WERI-Rb-1 (cell line): ENCODE results near the gene RAB28.

Experiments
- DNase-seq: peaks from one replicate; pipeline ENCODE4 v3.0.0-alpha.2; 2020
- H3K27ac ChIP-seq: fragments of 250-450 bp; sonication (Bioruptor Pico); 2 replicates; pipeline ENCODE4 v1.5.1; 2020; ENCODE audit warnings: mild to moderate bottlenecking, moderate library complexity
- H3K27me3 ChIP-seq: fragments of 250-450 bp; sonication (Bioruptor Pico); 2 replicates; pipeline ENCODE4 v1.5.1; 2021; ENCODE audit warnings: mild to moderate bottlenecking, low read depth, moderate library complexity; ENCODE audit not compliant: insufficient read depth, severe bottlenecking
- H3K36me3 ChIP-seq: fragments of 250-450 bp; sonication (Bioruptor Pico); 2 replicates; pipeline ENCODE4 v1.5.1; 2020; ENCODE audit warnings: mild to moderate bottlenecking, moderate library complexity
- H3K4me3 ChIP-seq: 2 replicates; pipeline ENCODE4 v1.5.1; 2011; ENCODE audit warnings: low read depth, mild to moderate bottlenecking, control low read depth, low read length
- H3K9me3 ChIP-seq: fragments of 250-450 bp; sonication (Bioruptor Pico); 2 replicates; pipeline ENCODE4 v1.5.1; 2021; ENCODE audit warnings: mild to moderate bottlenecking, moderate library complexity; ENCODE audit not compliant: severe bottlenecking
- TF ChIP-seq, protein P1 (sequence below): IDR thresholded peaks from 2 replicates; pipeline ENCODE4 v1.5.1; 2011; ENCODE audit warnings: low read depth, mild to moderate bottlenecking, control low read depth, inconsistent platforms, low read length

Gene RAB28

DNA sequence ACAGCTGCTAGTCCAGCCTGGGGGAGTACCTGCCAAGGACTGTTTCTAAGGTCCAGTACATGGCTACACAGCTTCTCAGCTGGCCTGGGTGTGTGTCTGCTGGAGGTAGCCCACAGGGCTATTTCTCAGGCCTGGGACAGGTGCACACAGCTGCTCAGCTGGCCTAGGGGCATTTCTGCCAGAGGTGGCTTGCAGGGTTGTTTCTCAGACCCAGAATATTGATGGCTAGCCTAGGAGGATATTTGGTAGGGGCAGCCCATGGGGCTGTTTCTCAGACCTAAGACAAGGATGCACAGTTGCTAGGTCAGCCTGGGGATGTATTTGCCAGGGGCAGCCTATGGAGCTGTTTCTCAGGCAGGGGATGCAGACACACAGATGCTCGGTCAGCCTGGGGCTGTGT is 29.4 kb downstream of the RAB28 start:
- Histone ChIP-seq H3K27me3 (no peaks in the 10 kb centered on the region), H3K36me3 (peaks cover 11% of the 10 kb centered on the region), H3K27ac (no peak overlapping the region), H3K9me3 (peaks cover 2% of the 10 kb centered on the region), H3K4me3 (no peak overlapping the region)
- TF ChIP-seq, protein P1, sequence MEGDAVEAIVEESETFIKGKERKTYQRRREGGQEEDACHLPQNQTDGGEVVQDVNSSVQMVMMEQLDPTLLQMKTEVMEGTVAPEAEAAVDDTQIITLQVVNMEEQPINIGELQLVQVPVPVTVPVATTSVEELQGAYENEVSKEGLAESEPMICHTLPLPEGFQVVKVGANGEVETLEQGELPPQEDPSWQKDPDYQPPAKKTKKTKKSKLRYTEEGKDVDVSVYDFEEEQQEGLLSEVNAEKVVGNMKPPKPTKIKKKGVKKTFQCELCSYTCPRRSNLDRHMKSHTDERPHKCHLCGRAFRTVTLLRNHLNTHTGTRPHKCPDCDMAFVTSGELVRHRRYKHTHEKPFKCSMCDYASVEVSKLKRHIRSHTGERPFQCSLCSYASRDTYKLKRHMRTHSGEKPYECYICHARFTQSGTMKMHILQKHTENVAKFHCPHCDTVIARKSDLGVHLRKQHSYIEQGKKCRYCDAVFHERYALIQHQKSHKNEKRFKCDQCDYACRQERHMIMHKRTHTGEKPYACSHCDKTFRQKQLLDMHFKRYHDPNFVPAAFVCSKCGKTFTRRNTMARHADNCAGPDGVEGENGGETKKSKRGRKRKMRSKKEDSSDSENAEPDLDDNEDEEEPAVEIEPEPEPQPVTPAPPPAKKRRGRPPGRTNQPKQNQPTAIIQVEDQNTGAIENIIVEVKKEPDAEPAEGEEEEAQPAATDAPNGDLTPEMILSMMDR = no peak
- DNase-seq = no peak

DNA sequence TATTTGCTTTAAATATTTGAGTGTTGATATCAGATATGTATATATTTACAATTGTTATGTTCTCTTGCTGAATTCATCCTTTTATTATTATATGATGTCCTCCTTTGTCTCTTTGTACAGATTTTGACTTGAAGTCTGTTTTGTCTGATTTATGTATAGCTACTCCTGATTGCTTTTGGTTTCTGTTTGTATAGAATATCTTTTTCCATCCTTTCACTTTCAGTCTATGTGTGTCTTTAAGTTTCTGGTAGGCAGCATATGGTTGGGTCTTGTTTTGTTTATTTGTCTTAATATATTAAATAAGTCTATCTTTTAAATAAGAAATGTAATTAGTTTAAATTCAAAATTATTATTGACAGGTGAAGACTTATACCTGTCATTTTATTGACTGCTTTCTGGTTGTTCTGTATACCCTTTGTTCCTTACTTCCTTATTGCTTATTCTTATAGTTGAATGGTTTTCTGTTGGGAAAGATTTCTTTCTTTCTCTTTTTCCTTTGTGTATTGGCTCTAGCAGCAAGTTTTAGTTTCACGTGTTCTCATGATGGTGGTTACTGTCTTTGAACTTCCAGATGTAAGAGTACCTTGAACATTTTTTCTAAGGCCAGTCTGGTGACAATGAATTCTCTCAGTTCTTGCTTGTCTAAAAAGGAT is 31.1 kb downstream of the RAB28 start:
- Histone ChIP-seq H3K9me3 (peaks cover 2% of the 10 kb centered on the region), H3K27ac (no peak overlapping the region), H3K4me3 (no peak overlapping the region), H3K36me3 (peaks cover 11% of the 10 kb centered on the region), H3K27me3 (no peaks in the 10 kb centered on the region)
- TF ChIP-seq, protein P1 = no peak
- DNase-seq = no peak

DNA sequence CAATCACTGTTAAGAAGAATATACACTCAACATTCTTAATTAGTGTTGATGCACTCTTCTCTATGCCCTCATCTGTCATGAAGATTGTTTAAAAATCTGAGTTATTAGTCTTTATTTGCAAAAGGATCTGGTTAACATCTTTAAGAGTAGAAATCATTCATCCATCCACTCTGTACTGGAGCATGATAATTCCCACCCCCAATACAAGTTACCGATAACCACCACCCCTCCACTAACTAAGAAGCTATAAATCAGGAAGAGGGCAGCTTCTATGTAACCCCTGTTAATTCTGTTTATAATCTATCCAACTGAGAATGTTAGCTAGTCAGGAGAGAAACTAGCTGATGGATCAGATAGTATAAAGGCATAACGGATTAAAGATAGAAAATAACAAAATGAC is 34.5 kb downstream of the RAB28 start:
- Histone ChIP-seq H3K27me3 (no peaks in the 10 kb centered on the region), H3K4me3 (no peak overlapping the region), H3K9me3 (peaks cover 2% of the 10 kb centered on the region), H3K36me3 (peaks cover 2% of the 10 kb centered on the region; the same call in 1 of the 2 replicates), H3K27ac (no peak overlapping the region)
- TF ChIP-seq, protein P1 = no peak
- no peak for DNase-seq

DNA sequence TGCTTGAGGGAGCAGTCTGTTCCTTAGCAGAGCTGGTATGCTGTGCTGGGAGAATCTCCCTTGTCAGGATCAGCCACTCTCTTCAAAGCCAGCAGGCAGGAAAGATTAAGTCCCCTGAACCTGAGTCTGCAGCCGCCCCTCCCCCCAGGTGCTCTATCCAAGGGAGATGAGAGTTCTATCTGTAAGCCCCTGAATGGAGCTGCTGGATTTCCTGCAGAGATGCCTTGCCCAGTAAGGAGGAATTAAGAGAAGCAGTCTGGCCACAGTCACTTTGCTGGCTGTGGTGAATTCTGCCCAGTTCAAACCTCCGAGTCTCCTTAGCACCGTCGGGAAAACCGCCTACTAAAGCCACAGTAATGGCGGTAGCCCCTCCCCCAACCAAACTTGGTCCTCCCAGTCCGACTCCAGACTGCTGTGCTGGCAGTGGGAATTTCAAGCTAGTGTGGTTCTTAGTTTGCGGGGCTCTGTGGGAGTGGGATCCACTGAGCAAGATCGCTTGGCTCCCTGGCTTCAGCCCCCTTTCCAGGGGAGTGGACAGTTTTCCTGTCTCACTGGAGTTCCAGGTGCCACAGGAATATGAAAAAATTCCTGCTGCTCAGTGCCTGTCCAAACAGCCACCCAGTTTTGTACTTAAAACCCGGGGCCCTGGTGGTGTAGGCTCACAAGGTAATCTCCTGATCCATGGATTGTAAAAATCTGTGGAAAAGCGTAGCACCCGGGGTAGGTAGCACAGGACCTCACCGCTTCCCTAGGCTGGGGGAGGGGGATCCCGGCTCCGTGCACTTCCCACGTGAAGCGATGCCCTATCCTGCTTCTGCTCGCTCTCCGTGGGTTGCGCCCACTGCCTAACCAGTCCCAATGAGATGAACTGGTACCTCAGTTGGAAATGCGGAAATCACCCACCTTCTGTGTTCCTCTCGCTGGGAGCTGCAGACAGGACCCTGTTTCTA is 38.0 kb downstream of the RAB28 start:
- Histone ChIP-seq H3K9me3 (no peaks in the 10 kb centered on the region), H3K27ac (peak overlapping the region; percentile 92), H3K27me3 (no peaks in the 10 kb centered on the region), H3K4me3 (peak overlapping the region; percentile 70), H3K36me3 (no peaks in the 10 kb centered on the region)
- DNase-seq = peak; percentile 98
- TF ChIP-seq, protein P1 = no peak

DNA sequence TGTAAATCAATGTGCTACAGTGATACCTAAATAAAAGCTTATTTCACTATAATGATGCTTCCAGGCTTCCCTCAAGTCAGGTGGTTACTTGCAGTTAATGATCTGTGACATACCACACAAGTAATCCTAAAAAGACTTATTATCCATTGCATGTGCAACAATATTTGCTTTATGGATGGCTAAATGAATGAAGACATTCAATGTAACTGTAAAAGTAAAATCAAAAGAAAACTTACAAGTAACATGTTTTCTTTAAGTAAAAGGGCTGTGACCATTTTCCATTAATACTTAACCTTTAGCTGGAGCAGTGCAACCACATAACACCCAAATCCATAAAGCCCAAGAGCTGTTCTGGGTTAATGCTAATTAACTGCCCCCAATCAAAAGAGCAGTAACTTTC is 42.6 kb downstream of the RAB28 start:
- TF ChIP-seq, protein P1 = no peak
- Histone ChIP-seq H3K27me3 (no peaks in the 10 kb centered on the region), H3K36me3 (no peaks in the 10 kb centered on the region; the same call in 1 of the 2 replicates), H3K27ac (peak overlapping the region; percentile 8), H3K9me3 (peaks cover 2% of the 10 kb centered on the region), H3K4me3 (no peak overlapping the region)
- DNase-seq = no peak
